Heart right ventricle (tissue), 16 donors: ENCODE results near the gene SHB. TPM values are rescaled to one million over a fixed set of nuclear protein-coding genes. Genes with fewer than 3 reads are reported as not detected.
A peak's percentile ranks its signal among the peaks of the same experiment; 100 is the strongest.
"Not testable (repeated sequence)": the region's sequence is repeated elsewhere in the genome, so short reads cannot be mapped to it uniquely, and the experiment has no call there.

Experiments used
- ATAC-seq, 8 donors: fragments of 200-7000 bp; cut with Tn5 transposase; one replicate each; pipeline ENCODE4 v1.9.1; 2020; ENCODE audit warnings: mild to moderate bottlenecking in 8 of 8, moderate library complexity in 8 of 8, moderate number of reproducible peaks in 1 of 8
- DNase-seq, 2 donors: peaks; one replicate each; pipeline ENCODE4 v3.0.0-alpha.2; 2020
- H3K27ac ChIP-seq, 10 donors: fragments of 200-600 bp; sonication (generic) in 2 of 10; one replicate each; pipeline versions ENCODE4 v1.5.0 to v1.8.0; 2020 to 2022; ENCODE audit warnings: mild to moderate bottlenecking in 3 of 10
- H3K27me3 ChIP-seq, 7 donors: fragments of 200-600 bp; one replicate each; pipeline ENCODE4 v1.8.0; 2021 to 2022; ENCODE audit warnings: mild to moderate bottlenecking in 2 of 7
- H3K36me3 ChIP-seq, 9 donors: fragments of 200-600 bp; sonication (generic) in 1 of 9; one replicate each; pipeline versions ENCODE4 v1.5.0 to v1.8.0; 2020 to 2022; ENCODE audit warnings: mild to moderate bottlenecking in 2 of 9
- H3K4me1 ChIP-seq, 9 donors: fragments of 200-600 bp; sonication (generic) in 1 of 9; one replicate each; pipeline versions ENCODE4 v1.5.0 to v1.8.0; 2020 to 2022; ENCODE audit warnings: mild to moderate bottlenecking in 4 of 9
- H3K4me3 ChIP-seq, 10 donors: fragments of 200-600 bp; sonication (generic) in 2 of 10; one replicate each; pipeline versions ENCODE4 v1.5.0 to v1.8.0; 2020 to 2022; ENCODE audit warnings: mild to moderate bottlenecking in 7 of 10, moderate library complexity in 2 of 10
- H3K9me3 ChIP-seq, 11 donors: fragments of 200-600 bp in 10 of 11; sonication (generic) in 2 of 11; one replicate each; pipeline versions ENCODE4 v1.5.0 to v1.8.0; 2013 to 2022; ENCODE audit warnings: mild to moderate bottlenecking in 2 of 11, control low read depth in 1 of 11, moderate library complexity in 1 of 11
- WGBS, 2 donors: extraction: QIAGEN DNeasy Blood & Tissue Kit; methylation state at CpG; one replicate each; pipeline ENCODE4 v1.1.7; 2013; ENCODE audit warnings: inconsistent platforms in 1 of 2; 5-methylcytosine and 5-hydroxymethylcytosine counted together
- intact Hi-C, 10 donors: fragments of 100-400 bp; cut with DNase I; formaldehyde crosslinking; loops; one replicate each; pipeline versions ENCODE4 v1.11.1 to v1.14.2; 2022
- polyA plus RNA-seq, 2 donors: library from polyadenylated mRNA; stranded (reverse); fragments of 200-250 nt; gene quantifications; one replicate each; pipeline ENCODE4 v1.2.3, GENCODE V29; 2013
- total RNA-seq, 10 donors: library from RNA; stranded (reverse); fragmentation: NEBNext Ultra II Directional in 3 of 10; extraction: Animal tissue kit (Norgen Biotek cat#: 25700) in 3 of 10; gene quantifications; one replicate each; pipeline versions ENCODE4 v1.2.1 to v1.2.4, GENCODE V29; 2021 to 2023
- TF ChIP-seq, protein P1 (sequence below), 9 donors: fragments of 200-600 bp; sonication (generic) in 2 of 9; IDR thresholded peaks; one replicate each; pipeline versions ENCODE4 v1.5.0 to v1.8.0; 2021 to 2022; ENCODE audit warnings: antibody characterized with exemption in 9 of 9, mild to moderate bottlenecking in 5 of 9, moderate library complexity in 1 of 9
- donor health status: Arrhythmogenic right ventricular cardiomyopathy.
- donor health status: ischemic (EF 13 %, LVEDD 7.1; RV severe dilation, severe dysfunction).
- donor health status: healthy with polysubstance abuse.
- donor health status: DM: no; HTN: yes; CAD: no.
- donor health status: DM: no; HTN: no; CAD: no.
- donor health status: ischemic (EF 25% LVEDD 6.9; RV normal size, moderate dysfunction).
- donor health status: ischemic (EF 25% LVEDD 5.7; RV mildly dilated, moderate dysfunction).
- donor health status: healthy.
- donor health status: DM: yes; HTN: yes; CAD: no.
- donor health status: Ischemic cardiomyopathy.
- donor health status: ischemic (EF 35%, LVEDD 5.7; RV mildly dilated, moderate dysfunction).
- donor health status: nonischemic (EF 11% LVEDD 7.7; RV severe dilation, severe dysfunction).
- donor health status: DM: yes; HTN: yes; CAD: no.
- donor health status: PGD.
- donor health status: ischemic (EF 29% LVEDD 5.4; RV normal size, mild dysfunction).
- donor health status: nonischemic (EF 23%, LVEDD 6.1; RV moderate dilation, normal function).

SHB gene
- total and polyA plus RNA-seq, 12 donors, result 5.7 to 26.6 (median 18.0) TPM

DNA sequence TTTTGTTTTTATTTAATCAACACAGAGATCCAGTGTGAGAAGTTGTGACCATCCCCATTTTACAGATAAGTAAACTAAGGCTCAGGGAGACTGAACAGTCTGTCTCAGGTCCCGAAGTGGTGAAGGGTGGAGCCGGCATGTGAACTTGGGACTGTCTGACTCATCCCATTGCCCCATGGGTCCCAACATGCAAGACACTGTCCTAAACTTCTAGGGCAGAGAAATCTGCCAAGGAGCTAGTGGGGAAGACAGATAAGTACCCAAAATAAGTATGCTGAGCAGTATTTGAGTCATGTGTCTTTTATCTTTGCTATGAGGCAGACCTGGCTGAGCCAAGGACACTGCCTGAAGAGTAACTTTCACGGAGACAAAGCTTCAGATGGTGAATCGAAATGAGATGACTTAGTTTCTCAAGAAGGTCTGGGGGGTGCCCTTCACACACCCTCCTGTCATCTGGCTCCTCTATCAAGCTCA, 100.8 kb downstream of the SHB start:
- Histone ChIP-seq H3K27ac (peak overlapping the region in 1 of 10 donors; percentile 39), H3K4me3 (no peak overlapping the region), H3K9me3 (no peaks in the 10 kb centered on the region), H3K27me3 (no peaks in the 10 kb centered on the region), H3K36me3 (peaks cover 0 to 19% (median 0%) of the 10 kb centered on the region in 9 donors), H3K4me1 (peaks cover 7 to 63% (median 46%) of the 10 kb centered on the region in 9 donors)
- TF ChIP-seq, protein P1, sequence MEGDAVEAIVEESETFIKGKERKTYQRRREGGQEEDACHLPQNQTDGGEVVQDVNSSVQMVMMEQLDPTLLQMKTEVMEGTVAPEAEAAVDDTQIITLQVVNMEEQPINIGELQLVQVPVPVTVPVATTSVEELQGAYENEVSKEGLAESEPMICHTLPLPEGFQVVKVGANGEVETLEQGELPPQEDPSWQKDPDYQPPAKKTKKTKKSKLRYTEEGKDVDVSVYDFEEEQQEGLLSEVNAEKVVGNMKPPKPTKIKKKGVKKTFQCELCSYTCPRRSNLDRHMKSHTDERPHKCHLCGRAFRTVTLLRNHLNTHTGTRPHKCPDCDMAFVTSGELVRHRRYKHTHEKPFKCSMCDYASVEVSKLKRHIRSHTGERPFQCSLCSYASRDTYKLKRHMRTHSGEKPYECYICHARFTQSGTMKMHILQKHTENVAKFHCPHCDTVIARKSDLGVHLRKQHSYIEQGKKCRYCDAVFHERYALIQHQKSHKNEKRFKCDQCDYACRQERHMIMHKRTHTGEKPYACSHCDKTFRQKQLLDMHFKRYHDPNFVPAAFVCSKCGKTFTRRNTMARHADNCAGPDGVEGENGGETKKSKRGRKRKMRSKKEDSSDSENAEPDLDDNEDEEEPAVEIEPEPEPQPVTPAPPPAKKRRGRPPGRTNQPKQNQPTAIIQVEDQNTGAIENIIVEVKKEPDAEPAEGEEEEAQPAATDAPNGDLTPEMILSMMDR (IDR thresholded peaks at IDR 0.05), result no peak
- ATAC-seq (peak in 3 of 8 donors; percentile 6 to 38 (median 26)), DNase-seq (no peak)
- 70 to 75% methylated on average over 4 of the region's 4 CpGs for WGBS, 2 donors
- intact Hi-C loops, result loop anchor here in 1 of 10 donors (10.0 kb wide), 1 partner anchor 57 kb away; no protein-coding TSS in a partner anchor

DNA sequence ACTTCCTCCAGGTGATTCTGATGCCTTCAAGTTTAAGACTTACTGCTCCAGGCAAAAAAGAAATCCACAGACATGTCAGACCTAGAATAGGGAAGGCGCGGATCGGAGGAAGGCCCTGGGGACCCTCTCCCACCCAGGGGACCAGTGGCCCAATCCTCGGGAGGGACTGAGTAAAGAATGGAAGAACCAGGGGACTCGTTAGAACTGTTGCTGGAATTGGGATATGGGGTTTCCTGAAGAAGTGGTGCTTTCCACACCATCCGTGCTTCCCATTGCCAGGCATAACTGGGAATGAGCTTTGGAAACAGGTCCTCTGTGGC, 101.3 kb downstream of the SHB start:
- 96 to 97% methylated on average over 6 of the region's 6 CpGs for WGBS, 2 donors
- DNase-seq (no peak), ATAC-seq (no peak)
- H3K36me3 ChIP-seq, result peaks cover 0 to 20% (median 0%) of the 10 kb centered on the region in 9 donors
- H3K4me3 ChIP-seq, result no peak overlapping the region
- H3K27me3 ChIP-seq, result no peaks in the 10 kb centered on the region
- H3K9me3 ChIP-seq, result no peaks in the 10 kb centered on the region
- TF ChIP-seq, protein P1 (IDR thresholded peaks at IDR 0.05), result no peak
- H3K4me1 ChIP-seq, result peaks cover 7 to 63% (median 46%) of the 10 kb centered on the region in 9 donors
- no peak overlapping the region for H3K27ac ChIP-seq
- intact Hi-C loops, result loop anchor here in 1 of 10 donors (10.0 kb wide), 1 partner anchor 57 kb away; no protein-coding TSS in a partner anchor

DNA sequence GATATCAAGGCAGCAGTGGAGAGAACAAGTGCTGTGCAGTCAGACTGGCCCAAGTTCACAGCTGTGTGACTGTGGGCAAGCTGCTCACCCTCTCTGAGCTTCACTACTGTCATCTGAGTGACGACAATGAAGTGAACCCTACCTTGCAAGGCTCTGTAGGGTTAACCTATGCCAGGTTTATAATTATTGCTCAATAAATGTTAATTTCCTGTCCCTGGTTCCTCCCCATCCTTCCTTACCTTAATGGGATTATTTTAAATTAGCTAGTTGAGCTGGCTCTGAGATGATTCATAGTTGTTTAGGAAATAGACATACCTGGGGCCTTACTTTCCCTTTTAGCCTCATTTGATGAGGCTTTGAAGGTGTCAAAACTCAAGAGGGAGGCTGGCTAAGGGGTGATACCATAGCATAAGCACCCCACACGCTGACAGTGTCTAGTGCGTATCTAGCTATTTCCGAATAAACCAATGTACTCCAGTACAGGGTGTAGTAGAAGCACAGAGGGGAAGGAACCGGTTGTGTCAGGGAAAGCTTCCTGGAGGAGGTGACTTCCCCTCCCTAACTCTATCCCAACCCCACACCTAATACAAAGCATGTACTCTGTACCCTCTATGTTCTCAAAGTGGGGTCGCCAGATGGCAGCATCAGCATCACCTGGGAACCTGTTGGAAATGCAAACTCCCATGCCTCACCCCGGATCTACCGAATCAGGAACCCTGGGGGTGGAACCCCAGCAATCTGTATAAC, 101.8 kb downstream of the SHB start:
- Histone ChIP-seq H3K4me3 (no peak overlapping the region), H3K27ac (no peak overlapping the region), H3K4me1 (peaks cover 7 to 63% (median 46%) of the 10 kb centered on the region in 9 donors), H3K36me3 (peaks cover 0 to 16% (median 0%) of the 10 kb centered on the region in 9 donors), H3K9me3 (no peaks in the 10 kb centered on the region), H3K27me3 (no peaks in the 10 kb centered on the region)
- TF ChIP-seq, protein P1 (IDR thresholded peaks at IDR 0.05), result no peak
- 92 to 95% methylated on average over 8 of the region's 8 CpGs for WGBS, 2 donors
- intact Hi-C loops, result loop anchor here in 1 of 10 donors (10.0 kb wide), 1 partner anchor 58 kb away; no protein-coding TSS in a partner anchor
- no peak for ATAC-seq
- DNase-seq, result no peak

DNA sequence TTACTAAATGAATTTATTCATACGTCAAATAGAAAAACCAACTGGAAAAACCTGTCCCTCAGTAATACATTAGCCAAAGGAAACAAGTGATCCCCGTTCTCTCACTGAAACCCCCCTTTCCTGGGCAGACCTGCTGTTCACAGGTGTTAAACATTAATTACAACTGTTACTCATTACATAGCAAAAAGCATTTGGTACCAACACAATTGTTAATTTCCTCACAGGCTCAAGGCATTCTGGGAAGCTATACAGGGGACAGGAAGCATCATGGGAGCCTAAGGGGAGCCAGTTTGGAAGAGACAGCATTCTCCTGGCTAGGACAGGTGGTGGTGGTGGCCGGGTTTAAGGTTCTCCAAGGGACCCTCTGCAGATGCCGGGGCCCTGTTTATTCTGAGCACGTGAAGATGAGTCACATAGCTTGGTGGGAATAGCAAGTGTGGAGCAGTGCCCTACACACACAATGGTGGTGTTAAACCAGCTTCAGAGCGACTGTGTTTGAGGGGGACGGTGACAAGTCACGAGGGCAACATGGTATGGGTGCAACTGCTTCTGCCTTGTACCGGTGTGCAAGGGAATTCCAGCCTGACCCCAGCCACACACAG, 102.5 kb downstream of the SHB start:
- no peaks in the 10 kb centered on the region for H3K9me3 ChIP-seq
- intact Hi-C loops, result loop anchor here in 1 of 10 donors (10.0 kb wide), 1 partner anchor 58 kb away; no protein-coding TSS in a partner anchor
- no peaks in the 10 kb centered on the region for H3K27me3 ChIP-seq
- 79 to 85% methylated on average over 9 of the region's 9 CpGs for WGBS, 2 donors
- peaks cover 7 to 63% (median 46%) of the 10 kb centered on the region in 9 donors for H3K4me1 ChIP-seq
- H3K36me3 ChIP-seq, result peaks cover 0 to 14% (median 0%) of the 10 kb centered on the region in 9 donors
- ATAC-seq (no peak), DNase-seq (no peak)
- H3K4me3 ChIP-seq, result no peak overlapping the region
- no peak overlapping the region for H3K27ac ChIP-seq
- TF ChIP-seq, protein P1 (IDR thresholded peaks at IDR 0.05), result no peak

DNA sequence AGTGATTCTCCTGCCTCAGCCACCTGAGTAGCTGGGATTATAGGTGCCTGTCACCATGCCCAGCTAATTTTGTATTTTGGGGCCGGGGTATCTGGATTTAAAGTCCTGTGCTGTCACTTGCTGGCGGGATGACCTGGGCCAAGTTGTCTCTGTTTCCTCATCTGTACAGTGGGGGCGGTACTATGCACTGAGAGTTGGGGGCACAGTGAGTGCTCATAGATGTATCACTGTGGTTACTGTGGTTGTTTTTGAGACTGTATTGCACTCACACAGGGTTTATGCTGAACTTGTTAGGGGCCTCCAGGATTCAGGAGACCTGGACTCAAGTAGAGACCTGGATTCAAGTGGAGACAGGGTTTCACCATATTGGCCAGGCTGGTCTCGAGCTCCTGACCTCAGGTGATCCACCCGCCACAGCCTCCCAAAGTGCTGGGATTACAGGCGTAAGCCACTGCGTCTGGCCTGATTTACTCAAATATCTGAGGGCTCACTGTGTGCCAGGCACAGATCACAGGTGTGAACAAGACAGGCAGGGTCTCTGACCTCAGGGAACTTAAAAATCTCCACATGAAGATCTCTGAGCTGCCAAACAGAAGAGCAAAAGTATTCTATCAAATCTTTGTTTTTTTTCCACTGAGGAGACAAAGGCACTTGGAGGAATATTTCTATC, 103.2 kb downstream of the SHB start:
- intact Hi-C loops, result loop anchor here in 1 of 10 donors (10.0 kb wide), 1 partner anchor 59 kb away; no protein-coding TSS in a partner anchor
- H3K9me3 ChIP-seq, H3K27me3 ChIP-seq, DNase-seq, ATAC-seq, H3K4me3 ChIP-seq: not testable (repeated sequence)
- H3K4me1 ChIP-seq, result peaks cover 7 to 67% (median 46%) of the 10 kb centered on the region in 9 donors
- 96 to 99% methylated on average over 7 of the region's 7 CpGs for WGBS, 2 donors
- H3K27ac ChIP-seq, result peak overlapping the region in 1 of 10 donors; percentile 8
- H3K36me3 ChIP-seq, result peaks cover 0 to 11% (median 0%) of the 10 kb centered on the region in 9 donors
